ENCODE results near the gene RAPGEF2.
"Not testable (repeated sequence)": the region's sequence is repeated elsewhere in the genome, so short reads cannot be mapped to it uniquely, and the experiment has no call there.

The RAPGEF2 gene, protein sequence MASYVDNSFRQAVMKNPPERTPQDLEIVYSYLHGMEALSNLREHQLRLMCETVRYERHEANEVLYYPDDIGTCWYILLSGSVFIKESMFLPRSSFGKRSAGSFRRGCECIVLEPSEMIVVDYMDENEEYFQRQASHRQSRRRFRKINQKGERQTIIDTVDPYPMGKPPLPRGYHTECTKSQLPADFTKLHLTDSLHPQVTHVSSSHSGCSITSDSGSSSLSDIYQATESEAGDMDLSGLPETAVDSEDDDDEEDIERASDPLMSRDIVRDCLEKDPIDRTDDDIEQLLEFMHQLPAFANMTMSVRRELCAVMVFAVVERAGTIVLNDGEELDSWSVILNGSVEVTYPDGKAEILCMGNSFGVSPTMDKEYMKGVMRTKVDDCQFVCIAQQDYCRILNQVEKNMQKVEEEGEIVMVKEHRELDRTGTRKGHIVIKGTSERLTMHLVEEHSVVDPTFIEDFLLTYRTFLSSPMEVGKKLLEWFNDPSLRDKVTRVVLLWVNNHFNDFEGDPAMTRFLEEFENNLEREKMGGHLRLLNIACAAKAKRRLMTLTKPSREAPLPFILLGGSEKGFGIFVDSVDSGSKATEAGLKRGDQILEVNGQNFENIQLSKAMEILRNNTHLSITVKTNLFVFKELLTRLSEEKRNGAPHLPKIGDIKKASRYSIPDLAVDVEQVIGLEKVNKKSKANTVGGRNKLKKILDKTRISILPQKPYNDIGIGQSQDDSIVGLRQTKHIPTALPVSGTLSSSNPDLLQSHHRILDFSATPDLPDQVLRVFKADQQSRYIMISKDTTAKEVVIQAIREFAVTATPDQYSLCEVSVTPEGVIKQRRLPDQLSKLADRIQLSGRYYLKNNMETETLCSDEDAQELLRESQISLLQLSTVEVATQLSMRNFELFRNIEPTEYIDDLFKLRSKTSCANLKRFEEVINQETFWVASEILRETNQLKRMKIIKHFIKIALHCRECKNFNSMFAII (N-terminal part only)

DNA sequence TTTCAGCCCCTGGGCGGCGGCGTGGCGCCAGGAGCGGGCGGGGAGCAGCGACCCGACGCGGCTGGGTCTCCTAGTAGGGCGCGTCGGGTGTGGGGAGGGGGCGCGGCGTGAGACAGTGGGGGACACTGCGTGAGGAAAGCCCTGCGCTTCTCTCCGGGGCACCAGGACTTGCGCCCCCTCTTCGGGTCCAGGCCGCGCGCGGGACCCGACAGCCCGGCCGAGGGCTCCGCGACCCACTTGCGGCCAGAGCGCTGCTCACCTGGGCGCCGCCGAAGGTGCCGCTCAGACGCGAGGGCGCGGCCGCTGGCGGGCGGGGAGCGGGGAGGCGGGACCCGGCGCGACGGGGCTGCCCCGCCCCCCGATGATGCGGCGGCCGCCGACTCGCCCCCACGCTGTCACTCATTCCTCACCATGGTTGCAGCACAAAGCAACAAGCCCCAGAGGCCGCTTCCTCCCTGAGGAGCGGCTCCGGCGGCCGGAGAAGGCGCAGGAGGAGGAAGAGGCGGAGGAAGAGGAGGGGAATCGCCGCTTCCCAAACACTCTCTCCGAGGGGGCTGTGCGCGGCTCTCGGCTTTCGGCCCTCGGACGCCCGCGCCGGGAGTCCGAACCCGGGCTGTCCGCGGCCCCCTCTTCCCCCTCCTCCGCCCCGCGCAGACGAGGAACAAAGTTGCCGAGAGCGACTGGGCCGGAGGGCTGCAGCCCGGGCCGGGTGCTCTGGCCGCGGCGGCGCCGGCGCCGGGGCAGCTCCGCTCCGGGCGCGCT, at the start of gene RAPGEF2:
RAPGEF2 (plus strand) TSS at position 458 of the 762 bp plus-strand sequence. CDS start 1,084 bp downstream, outside the sequence.
- DNase-seq, result peak; percentile 95

DNA sequence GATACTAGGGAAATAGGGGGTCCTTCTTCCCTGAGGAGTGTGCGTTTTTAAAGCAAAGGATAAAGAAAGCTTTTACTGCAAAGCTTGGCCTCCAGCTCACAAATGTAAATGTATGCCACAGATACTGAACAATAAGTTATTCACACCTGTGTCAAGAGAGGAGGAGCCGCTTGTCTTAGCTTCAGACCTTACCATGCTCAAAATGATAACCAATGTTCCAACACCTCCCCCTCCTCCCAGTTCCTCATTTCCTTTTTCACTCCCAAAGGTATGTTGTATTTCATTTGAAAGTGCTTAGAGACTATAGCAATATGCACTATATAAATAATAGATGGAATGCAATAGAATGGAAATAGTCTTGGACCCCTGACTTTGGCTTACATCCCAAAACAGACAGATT, 47.0 kb upstream of the RAPGEF2 start:
- DNase-seq, result no peak

DNA sequence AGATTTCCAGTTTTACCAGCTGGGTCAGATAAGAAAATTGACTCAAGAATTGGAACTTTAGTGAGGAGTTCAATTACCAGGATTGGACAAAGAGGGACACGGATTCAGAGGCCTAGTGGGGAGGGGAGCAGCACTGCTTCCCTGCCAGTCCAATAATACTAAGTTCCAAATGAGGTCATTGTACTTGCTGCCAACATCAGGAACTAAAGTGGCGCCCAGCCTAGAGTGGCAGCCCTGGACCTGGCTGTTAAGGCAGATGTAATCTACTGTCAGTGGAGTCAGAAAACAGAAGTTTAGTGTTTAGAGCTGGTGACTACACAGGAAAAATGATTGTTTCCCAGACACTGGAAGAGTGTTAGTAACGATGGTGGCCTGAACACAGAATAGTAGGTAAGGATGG, 42.7 kb upstream of the RAPGEF2 start:
- no peak for DNase-seq

DNA sequence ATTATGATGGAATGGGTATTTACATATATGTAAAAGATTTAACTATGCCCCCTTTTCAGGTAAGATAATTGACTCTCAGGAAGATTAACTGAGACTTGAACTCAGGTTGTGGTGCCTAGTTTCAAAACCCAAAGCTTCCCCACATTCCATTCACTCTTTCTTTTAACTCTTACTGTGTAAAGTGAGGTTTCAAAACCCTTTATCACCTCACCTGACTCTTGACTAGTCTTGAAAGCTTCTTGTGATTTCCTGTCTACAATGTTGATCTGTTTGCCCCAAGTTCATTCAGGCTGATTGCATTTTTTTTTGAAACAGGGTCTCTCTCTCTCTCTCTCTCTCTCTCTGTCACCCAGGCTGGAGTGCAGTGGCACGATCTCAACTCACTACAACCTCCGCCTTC, 40.5 kb upstream of the RAPGEF2 start:
- DNase-seq, result no peak

DNA sequence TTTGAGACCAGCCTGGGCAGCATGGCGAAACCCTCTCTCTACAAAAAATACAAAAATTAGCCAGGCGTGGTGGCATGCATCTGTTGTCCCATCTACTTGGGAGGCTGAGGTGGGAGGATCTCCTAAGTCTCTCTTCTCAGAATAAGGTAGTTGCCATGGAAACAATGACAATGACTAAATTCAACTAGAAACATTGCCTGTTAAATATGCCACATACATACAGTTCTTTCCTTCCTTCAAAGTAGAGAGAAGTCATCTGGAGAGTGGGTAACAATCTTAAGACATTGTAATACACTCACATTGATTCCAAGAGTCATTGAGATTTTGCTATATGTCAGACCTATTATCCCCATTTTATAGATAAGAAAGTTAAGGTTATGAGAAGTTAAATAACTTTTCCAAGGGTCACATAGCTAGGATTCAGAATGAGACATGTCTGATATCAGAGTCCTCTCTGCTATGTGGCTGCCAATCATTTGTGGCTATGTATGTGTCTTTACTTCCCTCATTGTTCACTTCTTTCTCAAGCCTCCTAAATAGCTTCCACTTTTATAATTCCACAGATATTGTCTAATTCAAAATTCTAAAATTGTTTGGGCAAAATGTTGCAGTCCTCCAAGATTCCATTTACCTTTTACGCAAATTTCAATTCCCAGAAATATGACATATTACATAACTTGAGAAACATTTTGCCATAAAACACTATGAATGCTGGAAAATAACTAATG, 37.2 kb upstream of the RAPGEF2 start:
- DNase-seq, result no peak

DNA sequence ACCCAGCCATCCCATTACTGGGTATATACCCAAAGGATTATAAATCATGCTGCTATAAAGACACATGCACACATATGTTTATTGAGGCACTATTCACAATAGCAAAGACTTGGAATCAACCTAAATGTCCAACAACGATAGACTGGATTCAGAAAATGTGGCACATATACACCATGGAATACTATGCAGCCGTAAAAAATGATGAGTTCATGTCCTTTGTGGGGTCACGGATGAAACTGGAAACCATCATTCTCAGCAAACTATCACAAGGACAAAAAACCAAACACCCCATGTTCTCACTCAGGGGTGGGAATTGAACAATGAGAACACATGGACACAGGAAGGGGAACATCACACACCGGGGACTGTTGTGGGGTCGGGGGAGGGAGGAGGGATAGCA, 34.7 kb upstream of the RAPGEF2 start:
- not testable (repeated sequence) for DNase-seq

DNA sequence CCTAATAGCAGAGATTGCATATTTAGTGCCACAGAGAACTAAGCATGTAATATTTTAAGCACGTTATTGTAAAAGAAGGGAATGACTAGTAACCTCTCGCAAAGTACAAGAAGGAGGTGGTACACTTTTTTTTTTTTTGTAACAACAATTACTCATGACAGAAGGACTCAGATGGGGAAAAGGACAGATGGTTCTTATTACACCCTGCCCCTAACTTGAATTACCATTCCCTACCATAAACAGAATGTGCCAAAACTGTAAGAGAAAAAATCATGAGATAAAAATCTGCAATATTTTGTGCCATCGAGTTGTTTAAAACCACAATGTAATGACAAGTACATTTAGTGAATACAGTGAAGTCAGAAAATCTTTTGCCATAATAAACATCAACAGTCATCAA, 33.0 kb upstream of the RAPGEF2 start:
- DNase-seq, result no peak

DNA sequence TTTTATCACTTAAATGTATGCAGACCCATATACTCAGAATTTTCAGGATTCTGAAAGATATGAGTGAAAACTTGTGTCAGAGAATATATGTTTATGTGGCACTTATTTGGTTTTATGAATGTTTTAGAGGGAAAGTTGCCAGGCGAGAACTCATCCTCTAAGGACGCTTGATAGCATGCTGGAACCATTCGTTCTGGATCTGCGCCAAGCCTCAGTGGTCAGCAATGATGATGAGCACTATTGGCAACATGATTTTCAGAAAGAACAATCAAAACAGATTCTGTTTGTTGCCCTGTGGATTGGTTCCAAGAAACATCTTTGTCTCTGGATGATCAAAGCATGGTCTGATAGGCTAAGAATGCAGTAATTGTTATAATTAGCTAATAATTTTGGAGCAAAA, 32.1 kb upstream of the RAPGEF2 start:
- DNase-seq, result no peak

DNA sequence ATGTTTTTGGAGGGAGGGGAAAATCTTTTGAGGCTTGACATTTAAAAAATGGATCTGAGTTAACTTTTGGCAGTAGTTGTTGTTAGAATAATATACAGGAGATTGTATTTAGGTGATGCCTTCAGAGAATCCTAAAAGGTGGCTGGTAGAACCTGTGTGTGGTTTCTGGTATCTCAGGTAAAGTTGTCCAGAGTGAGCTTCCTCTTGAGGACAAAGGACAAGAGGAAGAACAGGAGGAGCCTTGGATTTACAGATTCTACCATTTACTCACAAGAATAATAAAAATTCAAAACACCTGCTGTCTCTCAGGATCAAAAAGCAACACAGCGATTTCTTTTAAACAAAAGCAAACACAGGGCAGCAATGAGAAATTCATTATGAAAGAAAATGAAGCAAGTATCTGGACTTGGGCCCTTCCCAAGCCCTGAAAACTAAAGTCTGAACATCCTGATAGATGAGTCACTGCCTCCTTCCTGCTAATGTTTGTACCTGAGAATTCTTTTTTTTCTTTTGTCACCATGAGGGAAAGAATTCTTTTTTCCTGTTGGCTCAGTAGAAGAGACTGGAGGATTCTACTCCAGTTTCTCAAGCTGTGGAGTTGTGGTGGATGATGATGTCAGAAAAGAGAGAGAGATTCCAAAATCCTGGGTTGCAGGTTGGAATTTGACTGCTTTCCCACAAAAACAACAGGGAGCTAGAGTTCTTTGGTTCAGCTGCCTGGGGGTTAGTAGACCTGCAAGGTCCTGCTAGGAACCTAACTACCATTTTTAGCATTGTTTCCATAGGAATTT, 31.5 kb upstream of the RAPGEF2 start:
- DNase-seq, result no peak

DNA sequence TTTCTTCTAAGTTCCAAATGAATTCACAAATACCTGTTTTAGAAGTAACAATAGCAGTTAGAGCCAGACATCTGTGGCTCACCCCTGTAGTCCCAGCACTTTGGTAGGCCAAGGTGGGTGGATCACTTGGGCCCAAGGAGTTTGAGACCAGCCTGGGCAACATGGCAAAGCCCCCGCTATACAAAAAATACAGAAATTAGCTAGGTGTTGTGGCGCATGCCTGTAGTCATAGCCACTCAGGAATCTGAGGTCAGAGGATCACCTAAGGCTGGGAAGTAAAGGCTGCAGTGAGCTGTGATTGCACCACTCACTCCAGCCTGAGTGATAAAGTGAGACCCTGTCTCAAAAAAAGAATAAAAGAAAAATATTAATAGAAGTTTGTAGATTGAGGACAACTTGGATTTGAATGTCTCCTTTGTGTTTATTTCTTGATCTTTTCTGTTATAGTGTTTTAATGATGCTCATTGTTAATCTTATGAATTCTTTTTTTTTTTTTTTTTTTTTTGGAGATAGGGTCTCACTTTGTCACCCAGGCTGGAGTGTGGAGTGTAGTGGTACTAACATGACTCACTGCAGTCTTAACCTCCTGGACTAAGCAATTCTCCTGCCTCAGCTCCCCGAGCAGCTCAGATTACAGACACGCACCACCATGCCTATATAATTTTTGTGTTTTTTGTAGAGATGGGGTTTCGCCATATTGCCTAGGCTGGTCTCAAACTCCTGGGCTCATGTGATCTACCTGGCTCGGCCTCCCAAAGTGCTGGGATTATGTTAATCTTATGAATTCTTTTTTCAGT, 30.7 kb upstream of the RAPGEF2 start:
- no peak for DNase-seq

DNA sequence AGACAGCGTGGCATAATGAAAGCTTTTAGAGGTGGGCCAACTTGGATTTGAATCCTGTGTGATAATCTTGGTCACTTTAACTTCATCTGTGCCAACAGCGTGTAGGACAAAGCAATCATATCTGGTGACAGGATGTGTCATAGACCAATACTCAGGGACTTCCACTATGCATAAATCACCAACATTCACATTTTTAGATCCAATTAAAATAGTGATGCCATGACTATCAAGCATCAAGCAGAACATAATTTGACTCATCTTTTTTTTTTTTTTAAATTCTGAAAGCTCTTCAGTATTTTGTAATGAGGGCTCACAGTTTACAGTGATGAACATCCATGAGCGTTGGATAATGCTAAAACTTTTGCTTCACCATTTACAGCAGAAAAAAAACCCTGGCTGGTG, 27.3 kb upstream of the RAPGEF2 start:
- no peak for DNase-seq

DNA sequence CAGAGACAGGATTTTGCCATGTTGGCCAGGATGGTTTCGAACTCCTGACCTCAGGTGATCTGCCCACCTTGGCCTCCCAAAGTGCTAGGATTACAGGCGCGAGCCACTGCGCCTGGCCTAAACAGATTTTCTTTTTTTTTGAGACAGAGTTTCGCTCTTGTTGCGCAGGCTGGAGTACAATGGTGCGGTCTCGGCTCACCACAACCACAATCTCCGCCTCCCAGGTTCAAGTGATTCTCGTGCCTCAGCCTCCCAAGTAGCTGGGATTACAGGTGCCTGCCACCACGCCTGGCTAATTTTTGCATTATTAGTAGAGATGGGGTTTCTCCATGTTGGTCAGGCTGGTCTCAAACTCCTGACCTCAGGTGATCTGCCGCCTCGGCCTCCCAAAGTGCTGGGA, 25.9 kb upstream of the RAPGEF2 start:
- not testable (repeated sequence) for DNase-seq

DNA sequence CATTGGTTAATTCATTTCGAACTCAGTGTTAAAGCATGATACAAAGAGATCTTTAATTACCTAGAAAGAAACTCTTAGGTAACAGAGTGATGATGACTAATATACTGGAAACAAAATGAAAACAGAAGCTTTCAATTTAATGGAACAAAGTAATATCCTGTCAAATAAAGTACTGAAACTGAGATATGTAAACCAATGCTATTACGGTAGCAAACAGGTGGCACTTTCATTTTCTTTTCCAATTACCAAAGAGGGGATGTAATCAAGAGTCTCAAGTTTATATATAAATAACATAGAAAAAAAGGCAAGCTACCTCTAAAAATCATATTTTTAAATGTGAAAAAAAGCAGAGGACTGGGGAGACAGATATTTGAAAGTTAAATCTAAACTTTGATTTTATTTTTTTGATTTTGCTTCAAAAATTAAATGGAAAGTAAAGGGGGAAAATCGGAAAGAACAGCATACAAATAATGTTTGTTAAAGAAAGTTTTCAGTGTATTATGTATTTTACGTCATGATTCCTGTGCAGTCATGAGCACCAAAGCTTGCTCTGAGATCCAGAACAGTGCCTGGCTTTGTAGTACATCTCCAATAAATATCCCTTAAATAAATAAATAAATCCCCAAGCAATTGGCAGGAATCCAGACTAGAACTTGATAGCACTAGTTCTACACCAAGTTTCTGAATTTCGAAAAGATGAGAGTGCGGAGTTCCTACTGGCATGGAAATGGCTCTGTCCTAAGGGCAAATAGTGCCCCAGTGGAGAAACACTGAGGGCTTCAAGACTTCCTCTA, 25.0 kb upstream of the RAPGEF2 start:
- DNase-seq, result peak; percentile 8

DNA sequence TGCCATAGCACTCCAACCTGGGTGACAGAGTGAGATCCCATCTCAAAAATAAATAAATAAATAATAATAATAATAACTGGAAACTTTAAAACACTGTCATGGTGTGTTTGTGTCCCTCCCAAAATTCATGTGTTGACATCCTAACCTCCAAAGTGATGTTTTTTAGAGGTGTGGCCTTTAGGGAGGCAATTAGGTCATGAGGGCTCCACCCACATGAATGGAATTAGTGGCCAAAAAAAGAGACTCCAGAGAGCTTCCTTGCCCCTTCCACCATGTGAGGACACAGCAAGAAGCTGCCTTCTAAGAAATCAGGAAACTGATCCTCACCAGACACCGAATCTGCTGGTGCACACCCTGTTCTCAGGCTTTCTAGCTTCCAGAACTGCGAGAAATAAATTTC, 23.8 kb upstream of the RAPGEF2 start:
- no peak for DNase-seq

DNA sequence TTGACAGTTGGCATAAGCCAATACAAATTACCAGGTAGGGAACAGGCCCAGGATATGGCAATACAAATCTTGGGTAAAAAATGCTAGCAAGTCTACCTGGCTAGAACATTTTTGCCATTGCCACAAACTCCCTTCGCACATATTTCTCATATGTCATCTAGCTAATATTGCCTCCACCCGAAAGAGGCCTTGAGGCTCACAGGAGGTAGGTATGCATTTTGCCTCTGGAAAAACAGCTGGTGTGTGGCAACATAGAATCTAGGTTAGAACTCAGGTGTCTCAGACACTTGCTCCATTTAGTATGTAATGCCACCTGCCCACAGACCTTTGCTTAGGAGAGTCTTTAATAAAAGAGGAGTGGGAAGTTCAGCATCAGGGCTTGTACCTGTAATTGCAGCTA, 16.3 kb upstream of the RAPGEF2 start:
- no peak for DNase-seq

DNA sequence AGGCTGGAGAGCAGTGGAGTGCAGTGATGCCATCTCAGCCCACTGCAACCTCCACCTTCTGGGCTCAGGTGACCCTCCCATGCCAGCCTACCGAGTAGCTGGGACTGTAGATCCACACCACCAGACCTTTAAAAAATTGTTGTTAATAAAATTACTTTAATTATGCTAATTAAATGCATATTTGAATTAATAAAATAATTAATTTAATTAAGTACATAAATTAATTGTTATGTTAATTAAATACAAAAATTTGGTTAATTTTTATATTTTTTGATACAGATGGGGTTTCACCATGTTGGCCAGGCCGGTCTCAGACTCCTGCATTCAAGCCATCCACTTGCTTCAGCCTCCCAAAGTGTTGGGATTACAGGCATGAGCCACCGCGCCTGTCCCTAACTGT, 12.6 kb upstream of the RAPGEF2 start:
- DNase-seq, result no peak

DNA sequence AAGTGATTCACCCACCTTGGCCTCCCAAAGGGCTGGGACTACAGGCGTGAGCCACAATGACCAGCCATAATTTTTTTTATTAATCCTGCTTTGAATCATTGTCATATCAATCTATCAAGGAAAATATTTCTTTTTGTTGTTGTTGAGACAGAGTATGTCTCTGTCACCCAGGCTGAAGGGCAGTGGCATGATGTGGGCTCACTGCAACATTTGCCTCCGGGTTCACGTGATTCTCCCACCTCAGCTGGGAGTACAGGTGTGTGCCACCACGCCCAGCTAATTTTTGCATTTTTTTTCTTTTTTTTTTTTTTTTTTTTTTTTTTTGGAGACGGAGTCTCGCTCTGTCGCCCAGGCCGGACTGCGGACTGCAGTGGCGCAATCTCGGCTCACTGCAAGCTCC, 8.7 kb upstream of the RAPGEF2 start:
- DNase-seq, result not testable (repeated sequence)

DNA sequence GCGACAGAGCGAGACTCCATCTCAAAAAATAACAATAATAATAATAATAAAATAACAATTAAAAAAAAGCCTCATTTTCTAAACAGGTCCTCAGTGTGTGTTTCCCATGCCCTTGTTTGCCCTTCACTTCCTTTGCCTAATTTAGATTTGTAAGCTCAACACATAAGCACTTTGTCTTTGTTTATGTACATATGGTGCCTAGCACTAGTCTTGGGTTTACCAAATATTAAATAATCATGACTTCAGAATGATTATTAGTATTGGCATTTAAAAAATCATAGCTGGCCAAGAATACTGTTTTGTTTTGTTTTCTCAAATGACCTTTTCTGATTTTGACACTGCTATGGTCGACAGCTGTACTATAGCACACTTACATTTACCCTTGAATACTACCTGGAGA, 6.4 kb upstream of the RAPGEF2 start:
- DNase-seq, result no peak

DNA sequence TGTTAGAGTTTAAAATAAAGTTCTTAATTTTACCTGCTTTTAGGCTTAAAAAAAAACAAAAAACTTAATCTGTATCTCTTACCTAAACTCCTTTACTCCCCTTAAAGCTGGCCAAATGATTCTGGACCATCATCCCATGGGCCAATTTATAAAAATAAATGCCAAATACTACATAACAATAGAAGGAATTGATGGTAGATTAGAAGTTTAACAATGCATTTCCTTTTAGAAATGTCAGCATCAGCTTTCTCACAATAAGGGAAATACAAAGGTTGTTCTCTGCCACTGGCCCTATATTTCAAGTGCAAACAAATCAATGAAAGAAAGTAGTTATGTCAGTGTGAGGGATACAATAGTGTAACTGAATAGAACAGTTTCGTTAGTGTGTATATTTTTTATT, 5.7 kb upstream of the RAPGEF2 start:
- DNase-seq, result no peak

DNA sequence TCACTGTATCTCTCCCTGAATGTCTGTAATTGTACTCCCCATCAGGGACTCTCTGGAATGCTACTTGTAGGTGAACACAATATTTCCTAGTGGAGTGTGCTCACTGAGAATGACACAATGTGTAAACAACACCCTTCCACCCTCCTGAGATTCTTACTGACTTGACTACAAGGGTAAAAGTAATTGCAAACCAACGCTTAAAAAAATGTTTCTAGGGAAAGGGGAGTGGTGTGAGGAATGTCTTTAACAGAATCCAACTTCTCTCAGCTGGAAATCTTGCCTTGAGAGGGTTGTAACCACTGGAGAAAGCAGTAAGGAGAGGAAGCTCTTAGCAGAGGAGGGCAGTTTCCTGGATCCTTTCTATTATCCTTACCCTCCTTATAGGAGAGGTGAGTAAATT, 5.1 kb upstream of the RAPGEF2 start:
- DNase-seq, result no peak

Measured in suppressor macrophage treated with lipopolysaccharide for 4 hours (primary cell).